Right cardiac atrium (tissue), 5 donors: ENCODE results near the gene DDAH2. TPM values are rescaled to one million over a fixed set of nuclear protein-coding genes. Genes with fewer than 3 reads are reported as not detected.
"Not testable (repeated sequence)": the region's sequence is repeated elsewhere in the genome, so short reads cannot be mapped to it uniquely, and the experiment has no call there.

Experiments used
- ATAC-seq, 2 donors: fragments of 200-7000 bp; cut with Tn5 transposase; one replicate each; pipeline versions ENCODE4 v1.8.0 to v1.9.1; 2020; ENCODE audit warnings: moderate library complexity in 2 of 2, mild to moderate bottlenecking in 1 of 2
- DNase-seq, 3 donors: peaks; one replicate each; pipeline ENCODE4 v3.0.0-alpha.2; 2020
- H3K27ac ChIP-seq: one replicate; pipeline ENCODE4 v1.5.1; 2013; ENCODE audit warnings: mild to moderate bottlenecking, low read length, control low read depth, moderate library complexity
- H3K27me3 ChIP-seq: one replicate; pipeline ENCODE4 v1.6.1; 2013; ENCODE audit not compliant: control insufficient read depth, insufficient read depth
- H3K4me1 ChIP-seq: one replicate; pipeline ENCODE4 v1.6.1; 2013; ENCODE audit warnings: low read length; ENCODE audit not compliant: control insufficient read depth, insufficient read depth
- H3K4me3 ChIP-seq: one replicate; pipeline ENCODE4 v1.5.1; 2013; ENCODE audit warnings: low read length, control low read depth
- H3K9me3 ChIP-seq: one replicate; pipeline ENCODE4 v1.6.1; 2013; ENCODE audit warnings: low read length; ENCODE audit not compliant: control insufficient read depth
- WGBS: extraction: QIAGEN DNeasy Blood & Tissue Kit; methylation state at CpG from one replicate; pipeline ENCODE4 v1.1.7; 2013; 5-methylcytosine and 5-hydroxymethylcytosine counted together
- intact Hi-C, 4 donors: fragments of 100-400 bp; cut with DNase I; formaldehyde crosslinking; loops; one replicate each; pipeline versions ENCODE4 v1.11.0 to v1.14.0; 2022 to 2023
- polyA plus RNA-seq: library from polyadenylated mRNA; stranded (reverse); fragments of 200-250 nt; gene quantifications from one replicate; pipeline ENCODE4 v1.2.3, GENCODE V29; 2013
- total RNA-seq, 4 donors: library from RNA; stranded (reverse); fragmentation: NEBNext Ultra II Directional; extraction: Animal tissue kit (Norgen Biotek cat#: 25700); gene quantifications; one replicate each; pipeline ENCODE4 v1.2.1, GENCODE V29; 2021
- donor health status: healthy with polysubstance abuse.
- donor health status: DM: no; HTN: yes; CAD: no.
- donor health status: DM: no; HTN: no; CAD: no.
- donor health status: DM: no; HTN: yes; CAD: no; lungs with severe emphysema.
- donor health status: DM: yes; HTN: yes; CAD: no.

Gene DDAH2
- total and polyA plus RNA-seq, 5 donors: 42.4 to 57.4 (median 51.9) TPM

DNA sequence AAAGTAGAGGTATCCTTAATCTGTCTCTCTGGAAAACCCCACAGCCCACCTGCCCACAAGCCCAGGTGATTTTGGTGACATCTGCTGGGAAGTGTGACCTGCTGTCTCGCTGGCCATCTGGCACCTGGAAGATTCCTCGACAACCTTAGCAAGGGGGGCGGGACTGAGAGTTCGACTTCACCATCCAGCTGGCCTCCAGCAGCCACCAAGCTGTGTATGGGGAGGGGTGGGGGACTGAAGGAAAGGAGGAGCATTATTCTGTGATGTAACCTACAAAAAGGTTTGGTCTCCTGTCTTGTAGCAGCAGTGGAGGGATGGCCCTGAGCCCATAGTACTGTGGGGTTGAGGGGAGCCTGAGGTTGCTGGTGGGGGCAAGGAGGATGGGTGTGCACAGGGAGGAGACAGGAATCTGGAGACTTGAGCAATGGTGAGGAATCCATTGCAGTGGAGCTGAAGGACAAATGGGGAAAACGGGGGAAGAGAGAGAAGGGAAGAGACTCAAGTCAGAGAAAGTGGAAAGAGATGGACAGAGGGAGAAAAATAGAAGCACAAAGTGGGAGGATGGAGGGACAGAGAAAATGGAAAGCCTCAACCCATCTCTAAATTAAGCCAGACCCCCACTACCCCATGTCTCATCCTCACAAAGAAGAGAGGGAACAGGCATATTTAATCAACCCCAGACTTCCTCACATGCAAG is 18.4 kb downstream of the DDAH2 start:
- intact Hi-C loops: no loop called here
- Histone ChIP-seq H3K4me3 (no peak overlapping the region), H3K27me3 (no peaks in the 10 kb centered on the region), H3K27ac (no peak overlapping the region), H3K9me3 (no peaks in the 10 kb centered on the region), H3K4me1 (no peaks in the 10 kb centered on the region)
- ATAC-seq (no peak), DNase-seq (no peak)
- 46% methylated on average over 5 of the region's 5 CpGs for WGBS

DNA sequence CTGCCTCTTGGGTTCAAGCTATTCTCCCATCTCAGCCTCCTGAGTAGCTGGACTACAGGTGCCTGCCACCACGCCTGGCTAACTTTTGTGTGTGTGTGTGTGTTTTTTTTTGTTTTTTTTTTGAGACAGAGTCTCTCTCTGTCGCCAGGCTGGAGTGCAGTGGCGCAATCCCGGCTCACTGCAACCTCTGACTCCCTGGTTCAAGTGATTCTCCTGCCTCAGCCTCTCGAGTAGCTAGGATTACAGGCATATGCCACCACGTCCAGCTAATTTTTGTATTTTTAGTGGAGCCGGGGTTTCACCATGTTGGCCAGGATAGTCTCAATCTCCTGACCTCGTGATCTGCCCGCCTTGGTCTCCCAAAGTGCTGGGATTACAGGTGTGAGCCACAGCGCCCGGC is 19.9 kb downstream of the DDAH2 start:
- H3K27me3 ChIP-seq, H3K9me3 ChIP-seq, H3K27ac ChIP-seq, H3K4me1 ChIP-seq, ATAC-seq, DNase-seq, H3K4me3 ChIP-seq, intact Hi-C loops: not testable (repeated sequence)
- 88% methylated on average over 11 of the region's 11 CpGs for WGBS

DNA sequence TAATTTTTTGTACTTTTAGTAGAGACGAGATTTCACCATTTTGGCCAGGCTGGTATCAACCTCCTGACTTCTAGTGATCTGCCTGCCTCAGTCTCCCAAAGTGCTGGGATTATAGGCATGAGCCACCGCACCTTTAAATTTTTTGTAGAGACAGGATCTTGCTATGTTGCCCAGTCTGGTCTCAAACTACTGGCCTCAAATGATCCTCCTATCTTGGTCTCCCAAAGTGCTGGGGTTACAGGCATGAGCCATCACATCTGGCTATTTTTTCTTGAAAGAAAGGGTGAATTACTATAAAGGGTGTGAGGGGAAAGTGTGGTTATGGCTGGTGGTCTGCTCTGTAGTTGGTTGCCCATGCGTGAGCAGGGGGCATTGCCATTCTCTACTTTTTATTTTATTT is 20.9 kb downstream of the DDAH2 start:
- no peak for ATAC-seq
- DNase-seq: no peak
- no peaks in the 10 kb centered on the region for H3K9me3 ChIP-seq
- no peaks in the 10 kb centered on the region for H3K27me3 ChIP-seq
- no peak overlapping the region for H3K4me3 ChIP-seq
- no peaks in the 10 kb centered on the region for H3K4me1 ChIP-seq
- intact Hi-C loops: no loop called here
- no peak overlapping the region for H3K27ac ChIP-seq
- WGBS: 93% methylated on average over 3 of the region's 3 CpGs

DNA sequence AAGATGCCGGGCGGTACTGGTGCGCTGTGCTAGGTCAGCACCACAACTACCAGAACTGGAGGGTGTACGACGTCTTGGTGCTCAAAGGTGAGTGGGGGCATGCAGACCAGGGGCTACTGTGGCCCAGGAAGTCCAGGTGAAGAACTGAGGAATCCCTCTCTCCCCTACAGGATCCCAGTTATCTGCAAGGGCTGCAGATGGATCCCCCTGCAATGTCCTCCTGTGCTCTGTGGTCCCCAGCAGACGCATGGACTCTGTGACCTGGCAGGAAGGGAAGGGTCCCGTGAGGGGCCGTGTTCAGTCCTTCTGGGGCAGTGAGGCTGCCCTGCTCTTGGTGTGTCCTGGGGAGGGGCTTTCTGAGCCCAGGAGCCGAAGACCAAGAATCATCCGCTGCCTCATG is 21.4 kb downstream of the DDAH2 start:
- Histone ChIP-seq H3K4me1 (no peaks in the 10 kb centered on the region), H3K9me3 (no peaks in the 10 kb centered on the region), H3K27me3 (no peaks in the 10 kb centered on the region), H3K27ac (no peak overlapping the region), H3K4me3 (no peak overlapping the region)
- intact Hi-C loops: no loop called here
- DNase-seq (no peak), ATAC-seq (no peak)
- 88% methylated on average over 10 of the region's 10 CpGs for WGBS

DNA sequence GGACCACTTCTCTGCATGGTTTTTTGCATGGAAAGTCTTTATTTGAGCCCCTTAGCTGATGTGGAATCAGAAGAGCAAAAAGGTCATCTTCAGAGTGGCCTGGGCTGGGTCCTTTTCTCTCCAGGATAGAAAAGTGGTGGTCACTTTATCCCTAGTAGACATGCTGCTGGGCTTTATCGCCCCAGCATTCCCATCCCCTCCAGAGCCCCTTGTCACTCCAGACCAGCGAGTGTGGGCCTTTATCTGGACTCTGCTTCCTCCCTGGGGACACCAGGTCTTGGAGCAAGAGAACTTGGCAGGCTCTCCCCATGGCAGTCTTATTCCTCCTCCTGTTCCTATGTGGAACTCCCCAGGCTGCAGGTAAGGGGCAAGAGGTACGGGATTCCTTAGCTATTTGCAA is 22.5 kb downstream of the DDAH2 start, which contains the start of gene LY6G6F:
Gene LY6G6F, plus strand, starts transcription at position 268 of the 400 bp plus-strand sequence. Its CDS starts 41 bp downstream, at position 309.
- Histone ChIP-seq H3K27me3 (no peaks in the 10 kb centered on the region), H3K4me3 (no peak within 1 kb of the TSS), H3K9me3 (no peaks in the 10 kb centered on the region), H3K4me1 (peaks cover 5% of the 10 kb centered on the region), H3K27ac (no peak within 1 kb of the TSS)
- DNase-seq (no peak), ATAC-seq (no peak)
- WGBS: 21% methylated on average over 3 of the region's 3 CpGs
- intact Hi-C loops: no loop called here

DNA sequence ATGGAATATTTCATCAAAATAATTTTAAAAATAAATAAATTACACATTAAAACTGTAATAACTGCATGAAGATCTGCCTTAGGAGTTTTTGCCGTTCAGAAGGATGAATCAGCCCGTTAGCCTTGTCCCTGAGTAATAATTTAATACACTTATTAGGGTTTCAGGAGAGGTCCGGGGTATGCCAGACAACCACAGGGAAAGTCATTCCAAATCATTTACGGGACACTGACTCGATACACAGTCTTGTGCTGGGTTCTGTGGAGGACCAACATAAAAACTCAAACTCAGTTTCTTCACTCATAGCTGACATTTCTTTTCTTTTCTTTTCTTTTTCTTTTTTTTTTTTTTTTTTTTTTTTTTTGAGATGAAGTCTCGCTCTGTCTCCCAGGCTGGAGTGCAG is 23.2 kb downstream of the DDAH2 start:
- no peak overlapping the region for H3K4me3 ChIP-seq
- H3K4me1 ChIP-seq: peaks cover 7% of the 10 kb centered on the region
- no peak overlapping the region for H3K27ac ChIP-seq
- 91% methylated on average over 6 of the region's 6 CpGs for WGBS
- DNase-seq (no peak), ATAC-seq (no peak)
- intact Hi-C loops: no loop called here
- H3K27me3 ChIP-seq: no peaks in the 10 kb centered on the region
- no peaks in the 10 kb centered on the region for H3K9me3 ChIP-seq

DNA sequence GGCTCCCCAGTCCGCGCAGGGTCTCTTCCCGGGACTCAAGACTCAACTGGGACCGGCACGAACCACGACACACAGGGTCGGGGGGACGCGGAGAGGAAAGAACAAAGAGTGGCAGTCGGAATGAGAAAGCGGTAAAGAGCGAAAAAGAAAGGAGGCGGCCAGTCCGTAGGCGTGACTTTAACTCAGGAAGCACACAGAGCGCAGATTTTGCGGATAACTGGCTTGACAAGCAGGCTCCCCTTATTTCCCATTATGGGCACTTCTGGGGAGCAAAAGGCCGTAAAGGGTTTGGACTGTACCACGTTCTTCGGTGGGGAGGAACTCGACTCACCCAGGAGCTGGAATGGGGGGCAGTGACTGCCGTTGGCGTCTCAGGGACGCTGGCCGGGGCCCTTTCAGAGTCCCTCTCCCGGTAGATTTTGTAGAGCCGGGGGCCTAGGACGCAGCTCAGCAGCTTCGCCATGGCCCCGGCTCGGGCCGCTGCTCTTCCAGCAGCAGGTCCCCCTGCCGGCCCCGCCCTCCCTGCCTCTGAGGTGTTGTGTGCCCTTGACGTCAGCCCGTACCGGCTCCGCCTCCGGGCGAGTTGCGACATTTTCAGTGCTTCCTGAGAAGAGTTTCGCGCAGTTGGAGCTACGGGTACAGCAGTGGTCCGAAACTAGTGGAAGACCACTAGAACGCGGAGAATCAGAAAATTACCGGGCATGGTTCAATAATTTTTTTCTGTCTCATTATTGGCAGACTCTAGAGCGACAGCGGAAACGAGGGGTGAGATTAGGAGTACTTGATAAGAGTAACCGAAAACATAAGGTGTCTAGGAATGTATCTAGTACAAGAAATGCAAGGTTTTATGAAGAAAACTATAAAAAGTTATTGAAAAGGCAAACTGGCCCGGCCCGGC is 26.0 kb downstream of the DDAH2 start, which contains the start of gene ABHD16A:
Gene ABHD16A, minus strand, starts transcription at position 506 of the 898 bp plus-strand sequence. Its CDS starts 43 bp downstream, at position 463.
- intact Hi-C loops: no loop called here
- ATAC-seq (peak; percentile 98), DNase-seq (peak; percentile 99 to 100 (median 100))
- 1% methylated on average over 54 of the region's 54 CpGs for WGBS
- H3K9me3 ChIP-seq: no peaks in the 10 kb centered on the region
- no peaks in the 10 kb centered on the region for H3K27me3 ChIP-seq
- H3K4me3 ChIP-seq: peak within 1 kb of the TSS; percentile 84
- peaks cover 7% of the 10 kb centered on the region for H3K4me1 ChIP-seq
- peak within 1 kb of the TSS; percentile 98 for H3K27ac ChIP-seq

DNA sequence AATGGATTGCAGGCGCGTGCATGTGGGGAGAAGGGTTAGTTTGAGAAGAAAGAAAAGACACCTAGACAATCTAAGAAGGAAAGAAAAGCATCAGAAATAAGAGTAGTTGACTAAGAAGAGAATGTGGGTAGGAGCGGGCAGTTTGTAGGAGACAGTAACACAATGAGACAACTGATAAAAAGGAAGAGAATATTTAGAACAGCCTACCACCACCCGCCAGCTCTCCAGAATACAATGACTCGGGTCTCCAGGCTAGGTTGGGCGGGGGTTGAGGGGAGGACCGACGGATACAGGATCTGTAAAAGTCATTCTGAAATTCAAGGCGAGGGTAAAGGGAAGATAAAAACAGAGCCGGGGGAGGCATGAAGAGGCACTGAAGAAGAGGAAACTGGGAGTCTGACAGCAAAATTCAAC is 26.7 kb downstream of the DDAH2 start:
- Histone ChIP-seq H3K9me3 (no peaks in the 10 kb centered on the region), H3K4me3 (peak overlapping the region; percentile 84), H3K27me3 (no peaks in the 10 kb centered on the region), H3K4me1 (peaks cover 7% of the 10 kb centered on the region), H3K27ac (peak overlapping the region; percentile 98)
- intact Hi-C loops: no loop called here
- peak; percentile 8 to 33 for ATAC-seq
- no peak for DNase-seq
- 1% methylated on average over 10 of the region's 10 CpGs for WGBS

DNA sequence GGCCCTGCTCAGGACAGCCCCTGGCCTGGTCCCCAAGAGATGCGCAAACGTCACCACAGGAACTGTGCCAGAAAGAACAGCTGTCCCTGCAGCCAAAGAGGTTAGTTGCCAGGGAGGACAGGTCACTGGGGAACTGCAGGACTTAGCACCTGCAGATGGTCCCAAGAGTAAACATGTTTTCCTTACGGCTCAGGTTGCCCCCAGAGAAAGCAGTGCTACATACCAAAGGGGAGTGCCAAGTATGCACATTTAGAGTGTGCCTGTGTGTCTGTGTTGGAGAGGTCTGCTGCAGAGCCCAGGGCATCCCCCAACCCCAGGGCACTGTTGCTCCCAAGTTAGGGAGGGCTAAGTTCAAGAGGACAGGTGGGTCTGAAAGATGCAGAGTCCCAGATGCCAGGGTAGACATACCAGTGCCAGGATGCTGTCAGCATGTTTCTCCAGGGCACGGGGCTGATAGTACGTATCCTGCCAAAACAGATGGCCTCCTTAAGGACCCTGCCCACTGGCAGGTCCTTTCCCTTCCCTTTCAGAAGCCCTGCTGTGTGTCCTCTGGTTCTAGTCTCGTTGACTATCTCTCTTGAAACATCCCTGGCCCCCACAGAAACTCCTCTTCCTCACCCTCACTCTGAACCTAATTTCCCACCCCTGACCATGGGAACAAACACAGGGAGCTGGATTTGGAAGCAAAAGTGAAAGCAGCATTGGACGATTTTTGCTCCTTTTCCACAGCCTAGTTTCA is 27.3 kb downstream of the DDAH2 start:
- peak overlapping the region; percentile 84 for H3K4me3 ChIP-seq
- intact Hi-C loops: no loop called here

DNA sequence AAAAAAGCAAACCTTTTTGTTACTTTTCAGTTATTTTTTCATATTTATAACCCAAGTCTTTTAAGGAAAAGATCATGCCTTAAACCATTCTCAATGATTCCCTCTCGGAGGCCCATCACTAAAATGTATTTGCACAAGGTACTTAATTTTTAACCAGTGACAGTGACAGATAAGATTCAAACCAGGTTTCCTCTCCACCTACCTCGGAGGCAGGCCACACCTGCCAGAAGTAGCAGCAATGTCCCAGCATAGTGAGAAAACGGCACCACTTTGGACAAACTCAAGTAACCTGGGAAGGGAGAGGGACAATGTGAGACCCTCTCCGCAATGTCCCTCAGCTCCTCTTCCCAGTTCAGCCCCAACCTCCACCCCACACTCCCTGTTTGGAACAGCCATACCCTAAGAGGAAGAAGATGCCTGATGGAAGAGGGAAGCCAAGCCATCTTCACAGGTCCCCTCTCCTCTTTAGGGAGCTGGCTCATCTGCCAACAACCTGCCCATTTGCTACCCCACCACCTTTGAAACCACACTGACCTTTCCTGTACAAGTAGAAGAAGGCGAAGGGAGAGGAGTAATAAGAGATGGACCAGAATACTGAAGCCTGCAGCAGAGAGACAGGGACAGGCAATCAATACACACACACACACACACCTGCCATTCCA is 28.2 kb downstream of the DDAH2 start:
- Histone ChIP-seq H3K27me3 (no peaks in the 10 kb centered on the region), H3K27ac (no peak overlapping the region), H3K4me3 (no peak overlapping the region), H3K4me1 (peaks cover 7% of the 10 kb centered on the region), H3K9me3 (no peaks in the 10 kb centered on the region)
- no peak for DNase-seq
- ATAC-seq: no peak
- intact Hi-C loops: no loop called here
- WGBS: 85% methylated on average over 5 of the region's 5 CpGs

More for the DNA sequence above, 27.3 kb downstream of the DDAH2 start:
- Histone ChIP-seq H3K27ac (peak overlapping the region; percentile 31), H3K27me3 (no peaks in the 10 kb centered on the region), H3K4me1 (peaks cover 7% of the 10 kb centered on the region), H3K9me3 (no peaks in the 10 kb centered on the region)
- ATAC-seq (no peak), DNase-seq (peak in 1 of 3 donors; percentile 49)
- 17% methylated on average over 7 of the region's 7 CpGs for WGBS
